ENCODE data around the gene GLP2R.

The GLP2R gene

GRCh38 chr17:9814337-9814945, 11.3 kb upstream of the GLP2R start:
- no peak for DNase-seq

GRCh38 chr17:9816472-9816871, 9.3 kb upstream of the GLP2R start:
- no peak for DNase-seq

- no peak for DNase-seq
Measured at GRCh38 chr17:9817086-9817485, 8.6 kb upstream of the GLP2R start.

- DNase-seq: no peak
Measured at GRCh38 chr17:9818760-9819159, 7.0 kb upstream of the GLP2R start.

GRCh38 chr17:9820448-9820847, 5.3 kb upstream of the GLP2R start:
- no peak for DNase-seq

GRCh38 chr17:9821921-9822320, 3.8 kb upstream of the GLP2R start, which contains the start of gene GSG1L2:
Gene GSG1L2 (minus strand): TSS chr17:9822079. CDS start chr17:9822071, 8 bp downstream.
- DNase-seq: no peak

- DNase-seq: no peak
Measured at GRCh38 chr17:9824094-9824493, 1.6 kb upstream of the GLP2R start.

- DNase-seq: no peak
Measured at GRCh38 chr17:9824797-9825338, 856 bp upstream of the GLP2R start.

GRCh38 chr17:9828296-9829295, 2.9 kb downstream of the GLP2R start:
- no peak for DNase-seq

- DNase-seq: no peak
Measured at GRCh38 chr17:9829343-9829742, 3.6 kb downstream of the GLP2R start.

- no peak for DNase-seq
Measured at GRCh38 chr17:9830711-9831110, 5.0 kb downstream of the GLP2R start.

- DNase-seq: no peak
Measured at GRCh38 chr17:9833922-9834321, 8.2 kb downstream of the GLP2R start.

GRCh38 chr17:9837551-9838471, 12.1 kb downstream of the GLP2R start:
- no peak for DNase-seq

GRCh38 chr17:9839433-9839832, 13.7 kb downstream of the GLP2R start:
- no peak for DNase-seq

- DNase-seq: no peak
Measured at GRCh38 chr17:9842057-9842758, 16.5 kb downstream of the GLP2R start.

- DNase-seq: no peak
Measured at GRCh38 chr17:9843152-9844010, 17.7 kb downstream of the GLP2R start.

GRCh38 chr17:9844153-9844552, 18.4 kb downstream of the GLP2R start:
- no peak for DNase-seq

- no peak for DNase-seq
Measured at GRCh38 chr17:9845306-9845705, 19.6 kb downstream of the GLP2R start.

GRCh38 chr17:9850151-9850550, 24.4 kb downstream of the GLP2R start:
- DNase-seq: no peak

GRCh38 chr17:9854255-9854654, 28.5 kb downstream of the GLP2R start:
- no peak for DNase-seq

GRCh38 chr17:9855036-9855435, 29.3 kb downstream of the GLP2R start:
- DNase-seq: no peak
